Neural cell (in vitro differentiated cells): ENCODE measurements around the gene TMEM116. TPM values are rescaled to one million over a fixed set of nuclear protein-coding genes. Genes with fewer than 3 reads are reported as not detected.
"Not testable (repeated sequence)": the region's sequence is repeated elsewhere in the genome, so short reads cannot be mapped to it uniquely, and the experiment has no call there.

ENCODE experiments used
- H2AFZ ChIP-seq: fragments of 200-600, 300-800 bp; sonication (generic), shearing (Covaris generic); 2 replicates; pipeline ENCODE4 v1.6.0; 2014; ENCODE audit warnings: low read depth, mild to moderate bottlenecking, antibody characterized with exemption, low read length, moderate library complexity
- H3F3A ChIP-seq: fragments of 200-600 bp; shearing (Covaris generic); 2 replicates; pipeline ENCODE4 v1.6.1; 2016; ENCODE audit warnings: mild to moderate bottlenecking, moderate library complexity, mixed read lengths, antibody characterized with exemption, low read length; ENCODE audit not compliant: insufficient read depth, poor library complexity, severe bottlenecking
- H3K27ac ChIP-seq: fragments of 200-600, 300-800 bp; sonication (generic), shearing (Covaris generic); 2 replicates; pipeline ENCODE4 v1.5.1; 2014; ENCODE audit warnings: mild to moderate bottlenecking, low read length, moderate library complexity
- H3K27me3 ChIP-seq: fragments of 300-800, 200-600 bp; sonication (generic), shearing (Covaris generic); 2 replicates; pipeline ENCODE4 v1.6.0; 2014; ENCODE audit warnings: mild to moderate bottlenecking, low read depth, low read length, moderate library complexity; ENCODE audit not compliant: insufficient read depth
- H3K36me3 ChIP-seq: fragments of 300-800, 200-600 bp; sonication (generic), shearing (Covaris generic); 2 replicates; pipeline ENCODE4 v1.5.1; 2014; ENCODE audit warnings: mild to moderate bottlenecking, antibody characterized with exemption, low read length, moderate library complexity; ENCODE audit not compliant: insufficient read depth
- H3K4me2 ChIP-seq: fragments of 300-800, 200-600 bp; sonication (generic), shearing (Covaris generic); 2 replicates; pipeline ENCODE4 v1.6.0; 2014; ENCODE audit warnings: mild to moderate bottlenecking, low read length
- H3K4me3 ChIP-seq: fragments of 300-800, 200-600 bp; sonication (generic), shearing (Covaris generic); 2 replicates; pipeline ENCODE4 v1.5.1; 2014; ENCODE audit warnings: mild to moderate bottlenecking, low read length, moderate library complexity
- H3K79me2 ChIP-seq: fragments of 200-600 bp; shearing (Covaris generic); replicated peaks from 2 replicates; pipeline ENCODE4 v1.6.0; 2014; ENCODE audit warnings: mild to moderate bottlenecking, low read length, moderate library complexity; ENCODE audit not compliant: insufficient read depth
- H3K9ac ChIP-seq: fragments of 300-800, 200-600 bp; sonication (generic), shearing (Covaris generic); 2 replicates; pipeline ENCODE4 v1.6.1; 2016; ENCODE audit warnings: mild to moderate bottlenecking, low read length, mixed read lengths
- H3K9me2 ChIP-seq: fragments of 200-600 bp; shearing (Covaris generic); 2 replicates; pipeline ENCODE4 v1.6.1; 2016; ENCODE audit warnings: mild to moderate bottlenecking, low read length, mixed read lengths; ENCODE audit not compliant: insufficient read depth
- H3K9me3 ChIP-seq: fragments of 200-600, 300-800 bp; sonication (generic), shearing (Covaris generic); 2 replicates; pipeline ENCODE4 v1.6.1; 2016; ENCODE audit warnings: mild to moderate bottlenecking, mixed run types, low read length, moderate library complexity, mixed read lengths
- H4K20me1 ChIP-seq: fragments of 200-600 bp; shearing (Covaris generic); 2 replicates; pipeline ENCODE4 v1.6.1; 2016; ENCODE audit warnings: mild to moderate bottlenecking, mixed run types; ENCODE audit not compliant: insufficient read depth
- CTCF ChIP-seq: fragments of 450-650 bp; IDR thresholded peaks from 2 replicates; pipeline ENCODE4 v1.5.1; 2014; ENCODE audit warnings: antibody characterized with exemption, mild to moderate bottlenecking, moderate library complexity; ENCODE audit not compliant: poor library complexity, severe bottlenecking
- EP300 ChIP-seq: fragments of 450-650 bp; conservative IDR thresholded peaks from 2 replicates; pipeline ENCODE4 v1.6.1; 2014; ENCODE audit warnings: antibody characterized with exemption, mild to moderate bottlenecking, moderate library complexity; ENCODE audit not compliant: poor library complexity, severe bottlenecking
- EZH2 ChIP-seq: fragments of 200-600, 300-800 bp; shearing (Covaris generic), sonication (generic); IDR thresholded peaks from 2 replicates; pipeline ENCODE4 v1.6.1; 2014; ENCODE audit warnings: antibody characterized with exemption, low read length, borderline replicate concordance, mild to moderate bottlenecking; ENCODE audit not compliant: insufficient read depth, poor library complexity, severe bottlenecking
- MXI1 ChIP-seq: fragments of 450-650 bp; conservative IDR thresholded peaks from 2 replicates; pipeline ENCODE4 v1.6.1; 2014; ENCODE audit warnings: antibody characterized with exemption, mild to moderate bottlenecking; ENCODE audit not compliant: poor library complexity, severe bottlenecking
- POLR2AphosphoS5 ChIP-seq: IDR thresholded peaks from 2 replicates; pipeline ENCODE4 v1.6.1; 2012
- RAD21 ChIP-seq: fragments of 450-650 bp; conservative IDR thresholded peaks from 2 replicates; pipeline ENCODE4 v1.6.1; 2014; ENCODE audit warnings: antibody characterized with exemption, mild to moderate bottlenecking, moderate library complexity
- SMC3 ChIP-seq: fragments of 450-650 bp; conservative IDR thresholded peaks from 2 replicates; pipeline ENCODE4 v1.6.1; 2014; ENCODE audit warnings: antibody characterized with exemption, mild to moderate bottlenecking, moderate library complexity; ENCODE audit not compliant: poor library complexity
- TAF1 ChIP-seq: IDR thresholded peaks from 2 replicates; pipeline ENCODE4 v1.6.1; 2012; ENCODE audit warnings: low read depth
- polyA plus RNA-seq: library from polyadenylated mRNA; depleted of rRNA; stranded (reverse); fragments of >200 nt; gene quantifications from 2 replicates; pipeline ENCODE4 v1.2.3, GENCODE V29; 2014
- TF ChIP-seq, protein P1 (sequence below): IDR thresholded peaks from 2 replicates; pipeline ENCODE4 v1.6.1; 2012; ENCODE audit warnings: borderline replicate concordance

Gene TMEM116
- polyA plus RNA-seq, 1 donor from 2014 or later = 15.4 TPM

DNA sequence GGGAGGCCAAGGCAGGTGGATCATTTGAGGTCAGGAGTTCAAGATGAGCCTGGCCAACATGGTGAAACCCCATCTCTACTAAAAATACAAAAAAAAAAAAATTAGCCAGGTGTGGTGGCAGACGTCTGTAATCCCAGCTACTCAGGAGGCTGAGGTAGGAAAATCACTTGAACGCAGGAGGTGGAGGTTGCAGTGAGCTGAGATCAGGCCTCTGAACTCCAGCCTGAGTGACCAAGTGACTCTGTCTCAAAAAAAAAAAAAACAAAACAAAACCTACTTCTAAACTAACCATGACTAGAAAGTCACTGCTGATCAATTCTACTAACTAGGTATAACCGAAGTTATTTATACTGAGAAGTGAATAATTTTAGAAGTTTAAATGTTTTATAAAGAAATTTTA, 3.4 kb downstream of the TMEM116 start:
- H3K79me2 ChIP-seq, H3K9me3 ChIP-seq, H3F3A ChIP-seq: not testable (repeated sequence)

GRCh38 chr12:112008918-112009317, 4.0 kb downstream of the TMEM116 start:
- H3K9me2 ChIP-seq = no peaks in the 10 kb centered on the region
- H3K9me3 ChIP-seq = no peaks in the 10 kb centered on the region
- H3F3A ChIP-seq = peaks cover 3% of the 10 kb centered on the region
- H3K36me3 ChIP-seq = no peaks in the 10 kb centered on the region
- H3K4me2 ChIP-seq = no peak overlapping the region
- no peaks in the 10 kb centered on the region for H4K20me1 ChIP-seq
- no peak overlapping the region for H3K9ac ChIP-seq
- no peak overlapping the region for H2AFZ ChIP-seq
- H3K79me2 ChIP-seq = no peaks in the 10 kb centered on the region
- TF ChIP-seq POLR2AphosphoS5 (no peak), EP300 (no peak), EZH2 (no peak), MXI1 (no peak), RAD21 (no peak), CTCF (no peak), TAF1 (no peak), SMC3 (no peak)
- TF ChIP-seq, protein P1, sequence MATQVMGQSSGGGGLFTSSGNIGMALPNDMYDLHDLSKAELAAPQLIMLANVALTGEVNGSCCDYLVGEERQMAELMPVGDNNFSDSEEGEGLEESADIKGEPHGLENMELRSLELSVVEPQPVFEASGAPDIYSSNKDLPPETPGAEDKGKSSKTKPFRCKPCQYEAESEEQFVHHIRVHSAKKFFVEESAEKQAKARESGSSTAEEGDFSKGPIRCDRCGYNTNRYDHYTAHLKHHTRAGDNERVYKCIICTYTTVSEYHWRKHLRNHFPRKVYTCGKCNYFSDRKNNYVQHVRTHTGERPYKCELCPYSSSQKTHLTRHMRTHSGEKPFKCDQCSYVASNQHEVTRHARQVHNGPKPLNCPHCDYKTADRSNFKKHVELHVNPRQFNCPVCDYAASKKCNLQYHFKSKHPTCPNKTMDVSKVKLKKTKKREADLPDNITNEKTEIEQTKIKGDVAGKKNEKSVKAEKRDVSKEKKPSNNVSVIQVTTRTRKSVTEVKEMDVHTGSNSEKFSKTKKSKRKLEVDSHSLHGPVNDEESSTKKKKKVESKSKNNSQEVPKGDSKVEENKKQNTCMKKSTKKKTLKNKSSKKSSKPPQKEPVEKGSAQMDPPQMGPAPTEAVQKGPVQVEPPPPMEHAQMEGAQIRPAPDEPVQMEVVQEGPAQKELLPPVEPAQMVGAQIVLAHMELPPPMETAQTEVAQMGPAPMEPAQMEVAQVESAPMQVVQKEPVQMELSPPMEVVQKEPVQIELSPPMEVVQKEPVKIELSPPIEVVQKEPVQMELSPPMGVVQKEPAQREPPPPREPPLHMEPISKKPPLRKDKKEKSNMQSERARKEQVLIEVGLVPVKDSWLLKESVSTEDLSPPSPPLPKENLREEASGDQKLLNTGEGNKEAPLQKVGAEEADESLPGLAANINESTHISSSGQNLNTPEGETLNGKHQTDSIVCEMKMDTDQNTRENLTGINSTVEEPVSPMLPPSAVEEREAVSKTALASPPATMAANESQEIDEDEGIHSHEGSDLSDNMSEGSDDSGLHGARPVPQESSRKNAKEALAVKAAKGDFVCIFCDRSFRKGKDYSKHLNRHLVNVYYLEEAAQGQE = no peak
- H3K27me3 ChIP-seq = no peaks in the 10 kb centered on the region
- no peak overlapping the region for H3K27ac ChIP-seq
- no peak overlapping the region for H3K4me3 ChIP-seq

More for the DNA sequence above, 3.4 kb downstream of the TMEM116 start:
- H3K4me3 ChIP-seq, H3K4me2 ChIP-seq, H3K9ac ChIP-seq, H3K27ac ChIP-seq, H4K20me1 ChIP-seq, H3K27me3 ChIP-seq, H2AFZ ChIP-seq, H3K9me2 ChIP-seq, H3K36me3 ChIP-seq: not testable (repeated sequence)

DNA sequence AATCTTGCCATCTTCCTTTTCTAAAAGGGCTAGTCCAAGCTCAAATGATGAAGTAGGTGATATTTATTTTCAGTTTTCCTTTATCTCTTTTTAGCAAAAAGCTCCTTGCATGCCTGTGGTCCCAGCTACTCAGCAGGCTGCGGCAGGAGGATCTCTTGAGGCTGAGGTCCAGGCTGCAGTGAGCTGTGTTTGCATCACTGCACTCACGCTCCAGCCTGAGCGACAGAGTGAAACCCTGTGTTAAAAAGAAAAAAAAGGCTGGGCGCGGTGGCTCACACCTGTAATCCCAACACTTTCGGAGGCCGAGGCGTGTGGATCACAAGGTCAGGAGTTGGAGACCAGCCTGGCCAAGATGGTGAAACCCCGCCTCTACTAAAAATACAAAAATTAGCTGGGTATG, 5.0 kb downstream of the TMEM116 start:
- Histone ChIP-seq H3K9me3 (no peaks in the 10 kb centered on the region), H3K9ac (no peak overlapping the region), H2AFZ (no peak overlapping the region), H3F3A (peaks cover 3% of the 10 kb centered on the region), H3K4me2 (no peak overlapping the region), H3K9me2 (no peaks in the 10 kb centered on the region), H3K27me3 (no peaks in the 10 kb centered on the region), H3K27ac (no peak overlapping the region), H3K4me3 (no peak overlapping the region), H4K20me1 (no peaks in the 10 kb centered on the region), H3K36me3 (no peaks in the 10 kb centered on the region), H3K79me2 (no peaks in the 10 kb centered on the region)
- no peak for TF ChIP-seq MXI1
- TF ChIP-seq EP300 = no peak
